GM12878 (cell line): ENCODE data around the gene EDARADD. TPM values are rescaled to one million over a fixed set of nuclear protein-coding genes. Genes with fewer than 3 reads are reported as not detected.

Experiments used
- ATAC-seq: fragments of 200-7000 bp; cut with Tn5 transposase; 3 replicates; pipeline ENCODE4 v1.9.1; 2020; ENCODE audit warnings: mild to moderate bottlenecking, moderate library complexity
- BruUV-seq: library from RNA; stranded (reverse); fragments of 400-500 nt; replicated peaks from 2 replicates; lab custom pipeline; 2021; lab: Mats Ljungman, UMichigan
- CTCF ChIA-PET: fragments of 300-600 bp; sonication (Branson Sonifier 250); formaldehyde crosslinking; extraction: SDS; loops from one replicate; lab custom pipeline; 2021; ENCODE audit warnings: inconsistent platforms; lab: Yijun Ruan, JAX
- POLR2A ChIA-PET: fragments of 350-600 bp; formaldehyde crosslinking; extraction: SDS; loops from one replicate; lab custom pipeline; 2021; ENCODE audit warnings: inconsistent platforms; lab: Charles Lee
- RAD21 ChIA-PET: fragments of 300-600 bp; sonication (Branson Sonifier 250); formaldehyde crosslinking; loops from one replicate; lab custom pipeline; 2023; ENCODE audit warnings: antibody characterized with exemption; ENCODE audit not compliant: unreplicated experiment; lab: Charles Lee
- SMC1A ChIA-PET: fragments of 300-600 bp; sonication (Branson Sonifier 250); formaldehyde crosslinking; loops from one replicate; lab custom pipeline; 2023; ENCODE audit not compliant: unreplicated experiment, uncharacterized antibody; lab: Charles Lee
- DNase-seq: peaks from one replicate; pipeline ENCODE4 v3.0.0-alpha.2; 2011; ENCODE audit warnings: low read depth, low spot score
- FAIRE-seq: peaks from 3 replicates; lab custom pipeline; 2011; peaks lifted over from hg19 to GRCh38; lab: Jason Lieb, UNC
- H2AFZ ChIP-seq: 2 replicates; pipeline ENCODE4 v1.6.0; 2011; ENCODE audit warnings: low read depth, low read length, control low read depth; ENCODE audit not compliant: control insufficient read depth
- H3K27ac ChIP-seq: 2 replicates; pipeline ENCODE4 v1.5.1; 2011; ENCODE audit warnings: control low read depth; ENCODE audit not compliant: control insufficient read depth, insufficient read depth
- H3K27me3 ChIP-seq, 2 experiments: replicated peaks in 1 of 2; 2 replicates each; pipeline versions ENCODE4 v1.6.0 to v1.6.1; 2011; ENCODE audit warnings: low read length in 1 of 2; ENCODE audit not compliant: control insufficient read depth in 2 of 2, insufficient read depth in 2 of 2
- H3K36me3 ChIP-seq, 2 experiments: 2 replicates each; pipeline ENCODE4 v1.5.1; 2011; ENCODE audit warnings: low read length in 1 of 2; ENCODE audit not compliant: control insufficient read depth in 2 of 2, insufficient read depth in 2 of 2
- H3K4me1 ChIP-seq: 2 replicates; pipeline ENCODE4 v1.6.1; 2011; ENCODE audit warnings: mild to moderate bottlenecking, low read length, moderate library complexity, mixed read lengths; ENCODE audit not compliant: control insufficient read depth, insufficient read depth
- H3K4me2 ChIP-seq: 2 replicates; pipeline ENCODE4 v1.6.0; 2011; ENCODE audit warnings: control low read depth; ENCODE audit not compliant: control insufficient read depth, insufficient read depth
- H3K4me3 ChIP-seq: fragments of 200-600 bp; sonication (generic); 2 replicates; pipeline ENCODE4 v1.5.1; 2016
- H3K79me2 ChIP-seq: 2 replicates; pipeline ENCODE4 v1.6.0; 2011; ENCODE audit warnings: low read length; ENCODE audit not compliant: control insufficient read depth, insufficient read depth
- H3K9ac ChIP-seq: 2 replicates; pipeline ENCODE4 v1.8.0; 2011; ENCODE audit warnings: low read length, control low read depth, mixed read lengths; ENCODE audit not compliant: control insufficient read depth, insufficient read depth
- H3K9me3 ChIP-seq: replicated peaks from 3 replicates; pipeline ENCODE4 v1.5.1; 2011; ENCODE audit warnings: mild to moderate bottlenecking, low read length; ENCODE audit not compliant: control insufficient read depth, insufficient read depth
- H4K20me1 ChIP-seq: 2 replicates; pipeline ENCODE4 v1.6.0; 2011; ENCODE audit not compliant: control insufficient read depth, insufficient read depth
- BCL11A ChIP-seq: IDR thresholded peaks from 2 replicates; pipeline ENCODE4 v1.6.1; 2011; ENCODE audit warnings: low read depth, low read length
- CREB1 ChIP-seq: IDR thresholded peaks from 2 replicates; pipeline ENCODE4 v1.6.1; 2012; ENCODE audit warnings: low read depth, mild to moderate bottlenecking, inconsistent platforms
- E2F4 ChIP-seq: IDR thresholded peaks from 2 replicates; pipeline ENCODE4 v1.6.1; 2012; ENCODE audit warnings: low read depth, low read length, improper control_type of control experiment
- E2F8 ChIP-seq: fragments of 450-650 bp; IDR thresholded peaks from 2 replicates; pipeline ENCODE4 v1.6.1; 2018; ENCODE audit warnings: mild to moderate bottlenecking, low read depth, moderate library complexity; ENCODE audit not compliant: partially characterized antibody
- EED ChIP-seq: sonication (generic); IDR thresholded peaks from 2 replicates; pipeline ENCODE4 v1.6.1; 2016; ENCODE audit warnings: antibody characterized with exemption, low read depth
- HDAC6 ChIP-seq: fragments of 200-600 bp; sonication (generic); IDR thresholded peaks from one replicate; pipeline ENCODE4 v1.8.0; 2017; ENCODE audit warnings: antibody characterized with exemption; ENCODE audit not compliant: unreplicated experiment
- IKZF1 ChIP-seq: fragments of 450-650 bp; conservative IDR thresholded peaks from 2 replicates; pipeline ENCODE4 v1.6.1; 2017; ENCODE audit warnings: antibody characterized with exemption, mild to moderate bottlenecking
- IRF4 ChIP-seq: IDR thresholded peaks from 2 replicates; pipeline ENCODE4 v1.6.1; 2011; ENCODE audit warnings: low read depth, low read length
- JUNB ChIP-seq: IDR thresholded peaks from 2 replicates; pipeline ENCODE4 v1.6.1; 2016; ENCODE audit warnings: antibody characterized with exemption, mild to moderate bottlenecking
- PAX8 ChIP-seq: fragments of 450-650 bp; IDR thresholded peaks from 2 replicates; pipeline ENCODE4 v1.6.1; 2017; ENCODE audit warnings: mild to moderate bottlenecking, moderate library complexity
- PML ChIP-seq: IDR thresholded peaks from 2 replicates; pipeline ENCODE4 v1.6.1; 2012; ENCODE audit warnings: low read length, inconsistent platforms
- SMAD1 ChIP-seq: fragments of 450-650 bp; IDR thresholded peaks from 2 replicates; pipeline ENCODE4 v1.6.1; 2018; ENCODE audit warnings: mild to moderate bottlenecking, low read depth; ENCODE audit not compliant: partially characterized antibody
- TCF12 ChIP-seq: IDR thresholded peaks from 2 replicates; pipeline ENCODE4 v1.6.1; 2011; ENCODE audit warnings: low read depth, mild to moderate bottlenecking, low read length
- TCF7 ChIP-seq: IDR thresholded peaks from 2 replicates; pipeline ENCODE4 v1.6.1; 2014; ENCODE audit warnings: antibody characterized with exemption, borderline replicate concordance
- ZBTB40 ChIP-seq: fragments of 450-650 bp; IDR thresholded peaks from 2 replicates; pipeline ENCODE4 v1.6.1; 2016; ENCODE audit warnings: mild to moderate bottlenecking, moderate library complexity, borderline replicate concordance
- WGBS: methylation state at CpG from one replicate; pipeline ENCODE4 v1.1.6; 2016; ENCODE audit warnings: low lambda C conversion rate; ENCODE audit not compliant: insufficient replicate concordance, insufficient coverage; ENCODE audit errors: missing lambda C conversion rate; 5-methylcytosine and 5-hydroxymethylcytosine counted together
- in situ Hi-C: fragments of 300-500 bp; cut with MboI; formaldehyde crosslinking; loops from 9 replicates; pipeline ENCODE4 v1.14.3; 2018; ENCODE audit warnings: mixed read lengths
- intact Hi-C: fragments of 100-400 bp; cut with micrococcal nuclease; formaldehyde crosslinking; loops from one replicate; pipeline ENCODE4 v1.14.2; 2022; ENCODE audit not compliant: unreplicated experiment
- polyA plus RNA-seq, 11 experiments: library from polyadenylated mRNA; depleted of rRNA in 4 of 11; unstranded in 6 of 11; stranded (reverse) in 5 of 11; fragments of >200 nt; fragmentation: Nextera tagmentation in 4 of 11; fragmentation: Illumina TruSeq in 1 of 11; extraction: Ambion mirVana in 4 of 11; extraction: Trizol in 1 of 11; gene quantifications; 1 replicate in 1 of 11; 2 replicates in 10 of 11; pipeline versions ENCODE4 v1.2.1 to v1.2.3, GENCODE V29; 2011 to 2016; ENCODE audit warnings: inconsistent platforms in 2 of 11, missing spikeins in 2 of 11, low read depth in 1 of 11
- total RNA-seq, 4 experiments: library from RNA; depleted of rRNA in 3 of 4; stranded (reverse); fragments of >200 nt in 3 of 4; fragmentation: Illumina TruSeq in 1 of 4; extraction: Trizol in 1 of 4; gene quantifications; 2 replicates each; pipeline versions ENCODE4 v1.2.1 to v1.2.3, GENCODE V29; 2013 to 2021

The EDARADD gene
- total and polyA plus RNA-seq, 10 of the 15 experiments (the other 5 are each of a cell fraction or from before 2014, with no cell fraction given): 0.58 to 6.1 (median 4.7) TPM

GRCh38 chr1:236509647-236510401 is 115.7 kb downstream of the EDARADD start:
- Histone ChIP-seq H3K27ac (no peak overlapping the region), H3K9me3 (no peaks in the 10 kb centered on the region)
- intact Hi-C loops: no loop called here
- ChIA-PET POLR2A (no interaction called here), RAD21 (no interaction called here)
- DNase-seq: no peak
- TF ChIP-seq PML (no peak), JUNB (no peak), CREB1 (no peak), IKZF1 (no peak), PAX8 (no peak), TCF12 (no peak), IRF4 (no peak), HDAC6 (no peak), E2F8 (no peak), TCF7 (no peak), BCL11A (no peak), ZBTB40 (no peak), EED (no peak), SMAD1 (no peak), E2F4 (no peak)
- TF ChIP-seq, all 136 proteins: peak for 0
- 74% methylated on average over 8 of the region's 8 CpGs for WGBS
- BruUV-seq: no TSS peak
- Histone ChIP-seq H3K27me3 (no peaks in the 10 kb centered on the region), H3K36me3 (no peaks in the 10 kb centered on the region), H2AFZ (no peak overlapping the region), H3K4me3 (no peak overlapping the region), H3K79me2 (no peaks in the 10 kb centered on the region), H3K4me1 (peaks cover 9% of the 10 kb centered on the region), H3K4me2 (no peak overlapping the region), H4K20me1 (no peaks in the 10 kb centered on the region), H3K9ac (no peak overlapping the region)
- ATAC-seq (no peak; the same call in 2 of the 3 replicates), FAIRE-seq (no peak)
- CTCF ChIA-PET: no interaction called here
- SMC1A ChIA-PET: no interaction called here
- in situ Hi-C loops: no loop called here
